Measurements from ENCODE around the gene SLC25A18. TPM values are rescaled to one million over a fixed set of nuclear protein-coding genes. Genes with fewer than 3 reads are reported as not detected.
"Not testable (repeated sequence)": the region's sequence is repeated elsewhere in the genome, so short reads cannot be mapped to it uniquely, and the experiment has no call there.

SLC25A18 gene
- total RNA-seq, 1 donor from 2014 or later = 2.5 TPM

- DNase-seq; intact Hi-C loops (cut with DNase I); ATAC-seq (ENCODE audit: poor library complexity): not testable (repeated sequence)
Observed at GRCh38 chr22:17566016-17566687, 2.9 kb downstream of the SLC25A18 start.

GRCh38 chr22:17566776-17567175 is 3.5 kb downstream of the SLC25A18 start:
- intact Hi-C loops (cut with DNase I) = no loop called here
- DNase-seq = no peak
- ATAC-seq (ENCODE audit: poor library complexity) = no peak

- no peak for DNase-seq
- ATAC-seq (ENCODE audit: poor library complexity) = peak; percentile 31
- intact Hi-C loops (cut with DNase I) = no loop called here
Observed at GRCh38 chr22:17569971-17570511, 6.7 kb downstream of the SLC25A18 start.

- DNase-seq (peak; percentile 92), ATAC-seq (ENCODE audit: poor library complexity) (peak; percentile 89)
- intact Hi-C loops (cut with DNase I) = no loop called here
Observed at GRCh38 chr22:17570851-17571631, 7.7 kb downstream of the SLC25A18 start.

- intact Hi-C loops (cut with DNase I) = no loop called here
Observed at GRCh38 chr22:17575151-17575550, 11.9 kb downstream of the SLC25A18 start.

GRCh38 chr22:17575681-17576080 is 12.4 kb downstream of the SLC25A18 start:
- DNase-seq (no peak), ATAC-seq (ENCODE audit: poor library complexity) (no peak)
- intact Hi-C loops (cut with DNase I) = no loop called here

More at GRCh38 chr22:17575151-17575550, 11.9 kb downstream of the SLC25A18 start:
- ATAC-seq (ENCODE audit: poor library complexity) (no peak), DNase-seq (no peak)

- ATAC-seq (ENCODE audit: poor library complexity) = peak; percentile 18
- intact Hi-C loops (cut with DNase I) = no loop called here
- DNase-seq = no peak
Observed at GRCh38 chr22:17576470-17576869, 13.2 kb downstream of the SLC25A18 start.

GRCh38 chr22:17578136-17578754 is 14.9 kb downstream of the SLC25A18 start:
- DNase-seq (peak; percentile 78), ATAC-seq (ENCODE audit: poor library complexity) (peak; percentile 69)
- intact Hi-C loops (cut with DNase I) = no loop called here

- DNase-seq (no peak), ATAC-seq (ENCODE audit: poor library complexity) (no peak)
- intact Hi-C loops (cut with DNase I) = no loop called here
Observed at GRCh38 chr22:17579535-17579981, 16.3 kb downstream of the SLC25A18 start.

- DNase-seq (no peak), ATAC-seq (ENCODE audit: poor library complexity) (no peak)
- intact Hi-C loops (cut with DNase I) = no loop called here
Observed at GRCh38 chr22:17580441-17581031, 17.2 kb downstream of the SLC25A18 start.

- intact Hi-C loops (cut with DNase I) = no loop called here
- DNase-seq (no peak), ATAC-seq (ENCODE audit: poor library complexity) (no peak)
Observed at GRCh38 chr22:17581056-17581455, 17.8 kb downstream of the SLC25A18 start.

GRCh38 chr22:17581631-17582030 is 18.3 kb downstream of the SLC25A18 start:
- ATAC-seq (ENCODE audit: poor library complexity) = no peak
- no peak for DNase-seq
- intact Hi-C loops (cut with DNase I) = no loop called here

- DNase-seq = no peak
- intact Hi-C loops (cut with DNase I) = no loop called here
- ATAC-seq (ENCODE audit: poor library complexity) = no peak
Observed at GRCh38 chr22:17583151-17583550, 19.9 kb downstream of the SLC25A18 start.

GRCh38 chr22:17586831-17587440 is 23.6 kb downstream of the SLC25A18 start:
- intact Hi-C loops (cut with DNase I) = no loop called here
- ATAC-seq (ENCODE audit: poor library complexity) (peak; percentile 36), DNase-seq (no peak)

GRCh38 chr22:17587629-17588028 is 24.3 kb downstream of the SLC25A18 start:
- intact Hi-C loops (cut with DNase I) = no loop called here
- DNase-seq (no peak), ATAC-seq (ENCODE audit: poor library complexity) (no peak)

GRCh38 chr22:17588606-17589005 is 25.3 kb downstream of the SLC25A18 start:
- DNase-seq (no peak), ATAC-seq (ENCODE audit: poor library complexity) (no peak)
- intact Hi-C loops (cut with DNase I) = no loop called here

- no peak for DNase-seq
- intact Hi-C loops (cut with DNase I) = no loop called here
- ATAC-seq (ENCODE audit: poor library complexity) = no peak
Observed at GRCh38 chr22:17589810-17590375, 26.6 kb downstream of the SLC25A18 start.

- DNase-seq = no peak
- no peak for ATAC-seq (ENCODE audit: poor library complexity)
- intact Hi-C loops (cut with DNase I) = no loop called here
Observed at GRCh38 chr22:17590586-17590985, 27.3 kb downstream of the SLC25A18 start.
